ENCODE data around the gene ZNF501. TPM values are rescaled to one million over a fixed set of nuclear protein-coding genes. Genes with fewer than 3 reads are reported as not detected.

Gene ZNF501
- total and polyA plus RNA-seq, 2 of the 13 experiments (the other 11 are each of a cell fraction or from before 2014, with no cell fraction given), result 2.4 to 2.8 TPM

- TF ChIP-seq ZBTB46 (CRISPR knock-in tag; IDR thresholded peaks at IDR 0.05; ENCODE audit: borderline replicate concordance), result 0 out of 2 replicates have a peak, but pooled peaks have one; percentile 32
- peak; percentile 27; the same call in 1 of the 2 replicates for TF ChIP-seq ZNF782 (CRISPR knock-in tag; IDR thresholded peaks at IDR 0.05; ENCODE audit: borderline replicate concordance)
- peak; percentile 29; the same call in 1 of the 2 replicates for TF ChIP-seq GABPA (IDR thresholded peaks at IDR 0.05; ENCODE audit: low read depth, low read length)
- TF ChIP-seq GABPA (CRISPR knock-in tag; IDR thresholded peaks at IDR 0.05; ENCODE audit: low read depth), result peak; percentile 82
- TF ChIP-seq ZNF552 (CRISPR knock-in tag; IDR thresholded peaks at IDR 0.05; ENCODE audit: borderline replicate concordance), result peak; percentile 40; the same call in 1 of the 2 replicates
- TF ChIP-seq ZKSCAN5 (CRISPR knock-in tag; IDR thresholded peaks at IDR 0.05), result no peak
- peak; percentile 92 for TF ChIP-seq THAP11 (CRISPR knock-in tag; IDR thresholded peaks at IDR 0.05)
- TF ChIP-seq ZFP36 (IDR thresholded peaks at IDR 0.05; ENCODE audit: borderline replicate concordance, low read depth, low read length, partially characterized antibody), result no peak
- TF ChIP-seq SKI (IDR thresholded peaks at IDR 0.05; ENCODE audit: partially characterized antibody), result no peak
- no peak for TF ChIP-seq FUBP1 (CRISPR knock-in tag; IDR thresholded peaks at IDR 0.05; ENCODE audit: borderline replicate concordance)
- TF ChIP-seq THYN1 (CRISPR knock-in tag; IDR thresholded peaks at IDR 0.05; ENCODE audit: borderline replicate concordance, low read depth), result no peak
- TF ChIP-seq ZNF563 (CRISPR knock-in tag; IDR thresholded peaks at IDR 0.05), result no peak; the same call in 1 of the 2 replicates
- TF ChIP-seq MBNL3 (CRISPR knock-in tag; conservative IDR thresholded peaks at IDR 0.05), result no peak
- 0 out of 2 replicates have a peak, but pooled peaks have one; percentile 77 for TF ChIP-seq PCBP1 (IDR thresholded peaks at IDR 0.05; ENCODE audit: borderline replicate concordance, low read depth, low read length)
- TF ChIP-seq CBX5 (CRISPR knock-in tag; IDR thresholded peaks at IDR 0.05; ENCODE audit: borderline replicate concordance), result peak; percentile 75; the same call in 1 of the 2 replicates
- peak; percentile 70 for TF ChIP-seq ZBTB38 (CRISPR knock-in tag; IDR thresholded peaks at IDR 0.05)
- TF ChIP-seq CAMTA2 (CRISPR knock-in tag; IDR thresholded peaks at IDR 0.05; ENCODE audit: borderline replicate concordance), result no peak
- TF ChIP-seq ISX (CRISPR knock-in tag; conservative IDR thresholded peaks at IDR 0.05), result no peak
- TF ChIP-seq ETV6 (CRISPR knock-in tag; conservative IDR thresholded peaks at IDR 0.05), result no peak
- TF ChIP-seq MYPOP (CRISPR knock-in tag; IDR thresholded peaks at IDR 0.05), result peak; percentile 87
- TF ChIP-seq IRF2 (CRISPR knock-in tag; IDR thresholded peaks at IDR 0.05), result peak; percentile 85
- TF ChIP-seq ZFX (CRISPR knock-in tag; IDR thresholded peaks at IDR 0.05; ENCODE audit: low read depth), result peak; percentile 71; the same call in 1 of the 2 replicates
- TF ChIP-seq MXD3 (CRISPR knock-in tag; IDR thresholded peaks at IDR 0.05), result peak; percentile 79
Measured at GRCh38 chr3:44761424-44762169, 32.2 kb downstream of the ZNF501 start, which contains the start of the genes KIAA1143 and KIF15 (continued).

All from HepG2 (cell line).